ENCODE data around the gene PARD3B.

GRCh38 chr2:204923957-204924356 is 378.7 kb downstream of the PARD3B start:
- no peak for TF ChIP-seq EZH2 (optimal IDR thresholded peaks at IDR 0.05; ENCODE audit: low read depth, low read length)
- TF ChIP-seq CTCF (IDR thresholded peaks at IDR 0.05; ENCODE audit: low read length), result no peak
- no peak for TF ChIP-seq EZH2phosphoT487 (IDR thresholded peaks at IDR 0.05; ENCODE audit: low read length)

Measured in MM.1S (cell line).